Activated B cell treated with CpG ODN at 0.5 μM for 24 hours (primary cell): ENCODE results near the gene TENM4. TPM values are rescaled to one million over a fixed set of nuclear protein-coding genes. Genes with fewer than 3 reads are reported as not detected.

Experiments
- ATAC-seq: fragments of 200-7000 bp; cut with Tn5 transposase; one replicate; pipeline ENCODE4 v1.10.0; 2021; ENCODE audit warnings: low read depth, mild to moderate bottlenecking, moderate library complexity
- CTCF ChIA-PET: fragments of 350-600 bp; sonication (Branson Sonifier 250); formaldehyde crosslinking; loops from one replicate; lab custom pipeline; 2021; ENCODE audit warnings: antibody characterized with exemption; lab: Charles Lee
- POLR2A ChIA-PET: fragments of 350-600 bp; sonication (Branson Sonifier 250); formaldehyde crosslinking; loops from one replicate; lab custom pipeline; 2021; ENCODE audit warnings: antibody characterized with exemption; lab: Charles Lee
- DNase-seq: peaks from one replicate; pipeline ENCODE4 v3.0.0; 2022
- H3K27ac Mint-ChIP-seq: one replicate; pipeline ENCODE4 v1.8.0; 2020; ENCODE audit warnings: mixed read lengths
- H3K27me3 Mint-ChIP-seq: one replicate; pipeline ENCODE4 v1.8.0; 2021; ENCODE audit warnings: mixed read lengths
- H3K36me3 Mint-ChIP-seq: one replicate; pipeline ENCODE4 v1.8.0; 2021; ENCODE audit warnings: low read depth, mixed read lengths
- H3K4me1 Mint-ChIP-seq: one replicate; pipeline ENCODE4 v1.8.0; 2021; ENCODE audit warnings: mixed read lengths
- H3K4me3 Mint-ChIP-seq: one replicate; pipeline ENCODE4 v1.8.0; 2020; ENCODE audit warnings: mild to moderate bottlenecking, mixed read lengths
- H3K9me3 Mint-ChIP-seq: one replicate; pipeline ENCODE4 v1.8.0; 2020; ENCODE audit warnings: mixed read lengths
- intact Hi-C: fragments of 100-400 bp; cut with micrococcal nuclease; formaldehyde crosslinking; loops from one replicate; pipeline ENCODE4 v1.15.1; 2024
- total RNA-seq: library from RNA; stranded (reverse); gene quantifications from 2 replicates; pipeline ENCODE4 v1.2.3, GENCODE V29; 2022
- TF ChIP-seq, protein P1 (sequence below): fragments of 200-600 bp; IDR thresholded peaks from one replicate; pipeline ENCODE4 v1.8.0; 2022; ENCODE audit warnings: antibody characterized with exemption, mild to moderate bottlenecking

Gene TENM4
- total RNA-seq, 1 donor from 2014 or later, result 2.4 TPM

DNA sequence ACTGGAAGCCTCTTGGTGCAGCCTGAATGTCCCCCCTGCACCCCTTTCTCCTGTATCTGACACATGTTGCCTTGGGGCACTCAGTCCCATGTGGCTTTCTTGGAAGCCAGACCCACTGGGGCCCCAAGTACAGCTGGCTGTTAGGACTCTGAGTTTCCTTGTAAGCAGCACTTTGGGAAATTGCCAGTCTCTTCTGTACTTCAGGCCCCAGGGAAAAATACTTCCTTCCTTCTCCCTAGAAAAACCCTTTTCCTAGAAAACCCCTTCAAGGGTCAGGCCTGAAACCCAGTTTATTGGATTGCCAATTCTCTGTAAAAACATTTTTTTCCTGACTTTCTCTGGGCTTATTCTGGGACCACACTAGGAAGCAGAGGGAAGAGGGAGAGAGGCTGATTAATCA lies 360.3 kb downstream of the TENM4 start:
- ChIA-PET CTCF (no interaction called here), POLR2A (no interaction called here)

DNA sequence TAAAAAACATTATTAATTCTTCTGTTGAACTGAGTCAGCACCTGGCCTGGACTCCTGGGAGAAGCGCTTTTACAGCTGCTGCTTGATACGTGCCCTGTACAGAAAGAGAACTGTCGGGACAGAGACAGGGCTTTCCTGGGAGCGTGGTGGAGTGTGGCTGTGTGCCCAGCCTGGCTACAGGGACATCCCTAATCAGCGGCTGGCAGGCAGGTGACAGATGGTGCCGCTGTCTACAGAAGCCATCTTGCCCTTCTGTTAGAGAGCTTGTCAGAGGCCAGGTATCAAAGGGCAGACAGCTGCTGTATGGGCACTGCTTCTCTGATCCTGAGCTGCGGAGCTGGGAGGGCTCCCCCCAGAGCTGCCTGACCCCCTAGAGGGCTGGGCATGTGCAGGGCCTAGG lies 361.8 kb downstream of the TENM4 start:
- Mint-ChIP-seq H3K27me3 (no peaks in the 10 kb centered on the region), H3K27ac (no peak overlapping the region), H3K9me3 (no peaks in the 10 kb centered on the region), H3K36me3 (no peaks in the 10 kb centered on the region), H3K4me1 (no peaks in the 10 kb centered on the region), H3K4me3 (no peak overlapping the region)
- ATAC-seq, result no peak
- CTCF ChIA-PET, result interaction anchor here (1.0 kb wide), 1 partner anchor 433 kb away, joined by 3 read pairs; no protein-coding TSS in a partner anchor
- TF ChIP-seq, protein P1, sequence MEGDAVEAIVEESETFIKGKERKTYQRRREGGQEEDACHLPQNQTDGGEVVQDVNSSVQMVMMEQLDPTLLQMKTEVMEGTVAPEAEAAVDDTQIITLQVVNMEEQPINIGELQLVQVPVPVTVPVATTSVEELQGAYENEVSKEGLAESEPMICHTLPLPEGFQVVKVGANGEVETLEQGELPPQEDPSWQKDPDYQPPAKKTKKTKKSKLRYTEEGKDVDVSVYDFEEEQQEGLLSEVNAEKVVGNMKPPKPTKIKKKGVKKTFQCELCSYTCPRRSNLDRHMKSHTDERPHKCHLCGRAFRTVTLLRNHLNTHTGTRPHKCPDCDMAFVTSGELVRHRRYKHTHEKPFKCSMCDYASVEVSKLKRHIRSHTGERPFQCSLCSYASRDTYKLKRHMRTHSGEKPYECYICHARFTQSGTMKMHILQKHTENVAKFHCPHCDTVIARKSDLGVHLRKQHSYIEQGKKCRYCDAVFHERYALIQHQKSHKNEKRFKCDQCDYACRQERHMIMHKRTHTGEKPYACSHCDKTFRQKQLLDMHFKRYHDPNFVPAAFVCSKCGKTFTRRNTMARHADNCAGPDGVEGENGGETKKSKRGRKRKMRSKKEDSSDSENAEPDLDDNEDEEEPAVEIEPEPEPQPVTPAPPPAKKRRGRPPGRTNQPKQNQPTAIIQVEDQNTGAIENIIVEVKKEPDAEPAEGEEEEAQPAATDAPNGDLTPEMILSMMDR, result no peak
- intact Hi-C loops, result no loop called here
- DNase-seq, result no peak
- POLR2A ChIA-PET, result no interaction called here

More for the DNA sequence above, 360.3 kb downstream of the TENM4 start:
- Mint-ChIP-seq H3K9me3 (no peaks in the 10 kb centered on the region), H3K36me3 (no peaks in the 10 kb centered on the region), H3K4me3 (no peak overlapping the region), H3K4me1 (no peaks in the 10 kb centered on the region), H3K27ac (no peak overlapping the region), H3K27me3 (no peaks in the 10 kb centered on the region)
- ATAC-seq (no peak), DNase-seq (no peak)
- intact Hi-C loops, result no loop called here
- TF ChIP-seq, protein P1, result no peak

DNA sequence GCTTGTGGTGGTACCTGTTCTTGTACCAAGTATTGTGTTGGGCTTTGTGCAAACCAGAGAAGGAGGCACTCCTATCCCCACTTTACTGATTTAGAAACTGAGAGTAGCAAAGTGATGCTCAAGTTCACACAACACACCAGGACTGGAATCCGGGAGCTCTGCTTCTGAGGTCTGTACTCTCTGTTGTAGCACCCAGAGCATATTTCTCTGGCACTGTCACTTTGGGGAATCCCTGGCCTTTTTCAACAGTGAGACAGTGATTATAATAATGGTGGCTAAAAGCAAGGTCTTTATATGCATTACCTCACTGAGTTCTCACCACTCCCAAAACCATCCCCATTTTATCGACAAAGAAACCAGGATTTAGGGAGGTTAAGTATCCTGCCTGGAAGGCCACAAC lies 362.4 kb downstream of the TENM4 start:
- Mint-ChIP-seq H3K4me3 (no peak overlapping the region), H3K27ac (no peak overlapping the region), H3K9me3 (no peaks in the 10 kb centered on the region), H3K4me1 (no peaks in the 10 kb centered on the region), H3K36me3 (no peaks in the 10 kb centered on the region), H3K27me3 (no peaks in the 10 kb centered on the region)
- intact Hi-C loops, result no loop called here
- TF ChIP-seq, protein P1, result no peak
- POLR2A ChIA-PET, result no interaction called here
- CTCF ChIA-PET, result interaction anchor here (1.0 kb wide), 1 partner anchor 432 kb away, joined by 3 read pairs; no protein-coding TSS in a partner anchor
- ATAC-seq, result no peak
- no peak for DNase-seq

DNA sequence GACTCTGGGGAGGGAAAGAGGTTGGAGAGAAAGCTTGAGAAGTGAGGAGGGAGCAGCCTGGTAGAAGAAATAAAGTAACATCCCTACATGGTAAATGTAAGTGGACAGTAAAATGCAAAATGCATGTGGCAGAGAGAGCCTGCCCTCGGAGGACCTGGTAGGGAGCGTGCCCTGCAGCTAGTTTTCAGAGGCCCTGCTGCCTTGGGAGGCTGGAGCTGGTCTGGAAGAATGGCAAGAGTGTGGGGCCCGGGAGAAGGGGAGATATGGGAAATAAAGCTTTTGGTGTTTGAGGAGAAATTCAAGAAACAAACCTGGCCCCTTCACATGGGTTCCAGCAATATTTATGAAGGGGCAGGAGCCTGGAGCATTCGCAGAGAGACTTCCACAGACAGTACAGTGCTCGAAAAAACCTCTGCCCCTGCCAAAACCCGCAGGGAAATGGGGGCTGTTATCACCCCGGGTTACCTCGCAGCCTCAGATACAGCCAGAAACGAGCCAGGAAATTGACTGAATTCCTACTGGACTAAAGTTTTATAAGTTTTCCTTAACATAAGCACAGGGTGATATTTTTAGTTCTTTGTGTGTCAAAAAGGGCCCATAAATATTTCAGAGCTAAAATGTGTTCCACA lies 363.0 kb downstream of the TENM4 start:
- POLR2A ChIA-PET, result no interaction called here
- DNase-seq (no peak), ATAC-seq (no peak)
- Mint-ChIP-seq H3K27me3 (no peaks in the 10 kb centered on the region), H3K9me3 (no peaks in the 10 kb centered on the region), H3K4me1 (no peaks in the 10 kb centered on the region), H3K36me3 (no peaks in the 10 kb centered on the region), H3K27ac (no peak overlapping the region), H3K4me3 (no peak overlapping the region)
- TF ChIP-seq, protein P1, result no peak
- intact Hi-C loops, result no loop called here
- CTCF ChIA-PET, result interaction anchor here (1.0 kb wide), 1 partner anchor 432 kb away, joined by 3 read pairs; no protein-coding TSS in a partner anchor

DNA sequence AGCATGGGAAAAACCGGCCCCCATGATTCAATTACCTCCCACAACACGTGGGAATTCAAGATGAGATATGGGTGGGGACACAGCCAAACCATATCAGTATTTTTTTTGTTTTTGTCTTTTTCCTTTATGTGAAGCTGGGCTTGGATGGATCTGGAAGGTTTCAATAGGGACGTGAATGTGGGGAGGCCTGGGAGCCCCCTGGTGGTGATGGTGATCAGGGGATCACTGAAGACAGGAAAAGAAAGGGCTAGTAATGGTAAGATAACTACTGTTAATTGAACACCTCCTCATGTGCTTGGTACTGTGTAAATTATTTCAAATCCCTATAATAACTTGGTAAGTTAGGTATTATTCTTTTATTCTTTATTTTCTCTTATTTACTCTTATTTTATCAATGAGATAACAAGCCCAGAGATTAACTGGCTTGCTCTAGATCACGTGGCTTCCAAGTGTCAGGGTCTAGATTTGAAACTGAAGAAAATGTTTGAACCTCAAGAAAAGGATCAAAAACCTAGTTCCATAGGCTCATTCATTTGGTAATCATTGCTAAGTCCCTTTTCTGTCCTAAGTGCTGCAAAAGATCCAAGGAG lies 364.2 kb downstream of the TENM4 start:
- H3K4me3 Mint-ChIP-seq, result no peak overlapping the region
- TF ChIP-seq, protein P1, result no peak
- H3K36me3 Mint-ChIP-seq, result no peaks in the 10 kb centered on the region
- H3K9me3 Mint-ChIP-seq, result no peaks in the 10 kb centered on the region
- H3K27me3 Mint-ChIP-seq, result no peaks in the 10 kb centered on the region
- no peak for ATAC-seq
- no peak for DNase-seq
- intact Hi-C loops, result no loop called here
- no peak overlapping the region for H3K27ac Mint-ChIP-seq
- CTCF ChIA-PET, result interaction anchor here (1.0 kb wide), 1 partner anchor 431 kb away, joined by 5 read pairs; no protein-coding TSS in a partner anchor
- POLR2A ChIA-PET, result no interaction called here
- H3K4me1 Mint-ChIP-seq, result no peaks in the 10 kb centered on the region
